Activated naive CD8-positive, alpha-beta T cell treated with anti-CD3 and anti-CD28 coated beads for 36 hours (primary cell): ENCODE results near the gene PDCD6IP. TPM values are rescaled to one million over a fixed set of nuclear protein-coding genes. Genes with fewer than 3 reads are reported as not detected.
A peak's percentile ranks its signal among the peaks of the same experiment; 100 is the strongest.
"Not testable (repeated sequence)": the region's sequence is repeated elsewhere in the genome, so short reads cannot be mapped to it uniquely, and the experiment has no call there.

Experiments used
- DNase-seq: peaks from one replicate; pipeline ENCODE4 v3.0.0; 2021
- H3K27ac Mint-ChIP-seq: one replicate; pipeline ENCODE4 v1.8.0; 2022; ENCODE audit warnings: mild to moderate bottlenecking, moderate library complexity, mixed read lengths
- H3K27me3 Mint-ChIP-seq: one replicate; pipeline ENCODE4 v1.8.0; 2022; ENCODE audit warnings: mild to moderate bottlenecking, mixed read lengths
- H3K36me3 Mint-ChIP-seq: one replicate; pipeline ENCODE4 v1.8.0; 2021; ENCODE audit warnings: mild to moderate bottlenecking, mixed read lengths
- H3K4me1 Mint-ChIP-seq: one replicate; pipeline ENCODE4 v1.8.0; 2021; ENCODE audit warnings: mixed read lengths
- H3K4me3 Mint-ChIP-seq: one replicate; pipeline ENCODE4 v1.8.0; 2022; ENCODE audit warnings: mild to moderate bottlenecking, moderate library complexity, mixed read lengths
- H3K9me3 Mint-ChIP-seq: one replicate; pipeline ENCODE4 v1.8.0; 2022; ENCODE audit warnings: mixed read lengths
- total RNA-seq, 2 experiments: library from RNA; stranded (reverse); gene quantifications; one replicate each; pipeline ENCODE4 v1.2.3, GENCODE V29; 2021

The PDCD6IP gene
- 100 to 1,000 TPM; 140 to 147 TPM for total RNA-seq

- Mint-ChIP-seq H3K9me3 (no peaks in the 10 kb centered on the region), H3K36me3 (peaks cover 13% of the 10 kb centered on the region), H3K4me1 (peaks cover 30% of the 10 kb centered on the region), H3K4me3 (peak within 1 kb of the TSS; percentile 97), H3K27ac (peak within 1 kb of the TSS; percentile 93), H3K27me3 (no peaks in the 10 kb centered on the region)
- DNase-seq, result peak; percentile 91
Observed at GRCh38 chr3:33798418-33799201, at the start of gene PDCD6IP. PDCD6IP (plus strand) TSS chr3:33798630; CDS start chr3:33798729, 99 bp downstream.

- Mint-ChIP-seq H3K4me1 (peaks cover 2% of the 10 kb centered on the region), H3K36me3 (no peaks in the 10 kb centered on the region), H3K9me3 (peaks cover 5% of the 10 kb centered on the region)
Observed at GRCh38 chr3:33749546-33750210, 48.8 kb upstream of the PDCD6IP start.

GRCh38 chr3:33750211-33750548 lies 48.2 kb upstream of the PDCD6IP start:
- Mint-ChIP-seq H3K9me3 (peaks cover 9% of the 10 kb centered on the region), H3K27ac (no peak overlapping the region), H3K4me1 (peaks cover 2% of the 10 kb centered on the region), H3K27me3 (peaks cover 5% of the 10 kb centered on the region), H3K36me3 (no peaks in the 10 kb centered on the region), H3K4me3 (no peak overlapping the region)
- DNase-seq, result no peak

More at GRCh38 chr3:33749546-33750210, 48.8 kb upstream of the PDCD6IP start:
- DNase-seq, result no peak
- no peak overlapping the region for H3K27ac Mint-ChIP-seq
- peaks cover 5% of the 10 kb centered on the region for H3K27me3 Mint-ChIP-seq
- no peak overlapping the region for H3K4me3 Mint-ChIP-seq

GRCh38 chr3:33751336-33751735 lies 47.1 kb upstream of the PDCD6IP start:
- peaks cover 9% of the 10 kb centered on the region for H3K9me3 Mint-ChIP-seq
- no peak overlapping the region for H3K27ac Mint-ChIP-seq
- peaks cover 2% of the 10 kb centered on the region for H3K4me1 Mint-ChIP-seq
- H3K27me3 Mint-ChIP-seq, result peaks cover 5% of the 10 kb centered on the region
- no peaks in the 10 kb centered on the region for H3K36me3 Mint-ChIP-seq
- H3K4me3 Mint-ChIP-seq, result no peak overlapping the region
- DNase-seq, result no peak

- DNase-seq, H3K27ac Mint-ChIP-seq, H3K4me3 Mint-ChIP-seq, H3K27me3 Mint-ChIP-seq, H3K36me3 Mint-ChIP-seq, H3K4me1 Mint-ChIP-seq, H3K9me3 Mint-ChIP-seq: not testable (repeated sequence)
Observed at GRCh38 chr3:33754391-33754790, 44.0 kb upstream of the PDCD6IP start.

GRCh38 chr3:33758281-33758680 lies 40.1 kb upstream of the PDCD6IP start:
- H3K27ac Mint-ChIP-seq, result no peak overlapping the region
- DNase-seq, result no peak
- H3K9me3 Mint-ChIP-seq, result peaks cover 9% of the 10 kb centered on the region
- no peaks in the 10 kb centered on the region for H3K4me1 Mint-ChIP-seq
- H3K27me3 Mint-ChIP-seq, result peaks cover 12% of the 10 kb centered on the region
- no peaks in the 10 kb centered on the region for H3K36me3 Mint-ChIP-seq
- H3K4me3 Mint-ChIP-seq, result no peak overlapping the region

GRCh38 chr3:33758864-33759263 lies 39.6 kb upstream of the PDCD6IP start:
- Mint-ChIP-seq H3K4me3 (no peak overlapping the region), H3K4me1 (no peaks in the 10 kb centered on the region), H3K9me3 (peaks cover 9% of the 10 kb centered on the region), H3K27ac (no peak overlapping the region), H3K36me3 (no peaks in the 10 kb centered on the region), H3K27me3 (peaks cover 12% of the 10 kb centered on the region)
- no peak for DNase-seq

GRCh38 chr3:33768578-33769330 lies 29.7 kb upstream of the PDCD6IP start:
- no peaks in the 10 kb centered on the region for H3K36me3 Mint-ChIP-seq
- no peaks in the 10 kb centered on the region for H3K9me3 Mint-ChIP-seq
- H3K4me3 Mint-ChIP-seq, result no peak overlapping the region
- DNase-seq, result no peak
- H3K4me1 Mint-ChIP-seq, result no peaks in the 10 kb centered on the region
- no peak overlapping the region for H3K27ac Mint-ChIP-seq
- no peaks in the 10 kb centered on the region for H3K27me3 Mint-ChIP-seq

- H3K4me1 Mint-ChIP-seq, result no peaks in the 10 kb centered on the region
- no peak for DNase-seq
- no peaks in the 10 kb centered on the region for H3K36me3 Mint-ChIP-seq
- no peak overlapping the region for H3K4me3 Mint-ChIP-seq
- H3K27me3 Mint-ChIP-seq, result no peaks in the 10 kb centered on the region
- H3K27ac Mint-ChIP-seq, result no peak overlapping the region
- H3K9me3 Mint-ChIP-seq, result no peaks in the 10 kb centered on the region
Observed at GRCh38 chr3:33773637-33774036, 24.8 kb upstream of the PDCD6IP start.

GRCh38 chr3:33775363-33775762 lies 23.1 kb upstream of the PDCD6IP start:
- H3K9me3 Mint-ChIP-seq, result no peaks in the 10 kb centered on the region
- H3K27ac Mint-ChIP-seq, result no peak overlapping the region
- no peak for DNase-seq
- H3K36me3 Mint-ChIP-seq, result no peaks in the 10 kb centered on the region
- no peaks in the 10 kb centered on the region for H3K27me3 Mint-ChIP-seq
- no peak overlapping the region for H3K4me3 Mint-ChIP-seq
- H3K4me1 Mint-ChIP-seq, result no peaks in the 10 kb centered on the region

- no peaks in the 10 kb centered on the region for H3K27me3 Mint-ChIP-seq
- no peak for DNase-seq
- H3K4me3 Mint-ChIP-seq, result no peak overlapping the region
Observed at GRCh38 chr3:33777996-33778395, 20.4 kb upstream of the PDCD6IP start.

GRCh38 chr3:33779751-33780150 lies 18.7 kb upstream of the PDCD6IP start:
- Mint-ChIP-seq H3K27me3 (no peaks in the 10 kb centered on the region), H3K36me3 (no peaks in the 10 kb centered on the region), H3K4me1 (no peaks in the 10 kb centered on the region), H3K27ac (no peak overlapping the region), H3K4me3 (no peak overlapping the region), H3K9me3 (no peaks in the 10 kb centered on the region)
- DNase-seq, result no peak

More at GRCh38 chr3:33777996-33778395, 20.4 kb upstream of the PDCD6IP start:
- H3K36me3 Mint-ChIP-seq, result no peaks in the 10 kb centered on the region
- no peak overlapping the region for H3K27ac Mint-ChIP-seq
- H3K9me3 Mint-ChIP-seq, result no peaks in the 10 kb centered on the region
- no peaks in the 10 kb centered on the region for H3K4me1 Mint-ChIP-seq

GRCh38 chr3:33781413-33781812 lies 17.0 kb upstream of the PDCD6IP start:
- not testable (repeated sequence) for H3K27ac Mint-ChIP-seq, H3K4me3 Mint-ChIP-seq, H3K27me3 Mint-ChIP-seq, H3K9me3 Mint-ChIP-seq, H3K36me3 Mint-ChIP-seq, H3K4me1 Mint-ChIP-seq, DNase-seq

- Mint-ChIP-seq H3K4me1 (peaks cover 2% of the 10 kb centered on the region), H3K9me3 (no peaks in the 10 kb centered on the region), H3K4me3 (peak overlapping the region; percentile 19), H3K27ac (no peak overlapping the region), H3K36me3 (no peaks in the 10 kb centered on the region), H3K27me3 (peaks cover 16% of the 10 kb centered on the region)
- DNase-seq, result no peak
Observed at GRCh38 chr3:33786565-33787327, 11.7 kb upstream of the PDCD6IP start.
